HG02642 (cell line): ENCODE data around the gene DYSF.
"Not testable (repeated sequence)": the region's sequence is repeated elsewhere in the genome, so short reads cannot be mapped to it uniquely, and the experiment has no call there.

ENCODE experiments used
- ATAC-seq: cut with Tn5 transposase; IDR thresholded peaks from one replicate; pipeline ENCODE4 v1.9.1; 2021; ENCODE audit warnings: mild to moderate bottlenecking; ENCODE audit not compliant: unreplicated experiment, poor library complexity

DYSF gene

DNA sequence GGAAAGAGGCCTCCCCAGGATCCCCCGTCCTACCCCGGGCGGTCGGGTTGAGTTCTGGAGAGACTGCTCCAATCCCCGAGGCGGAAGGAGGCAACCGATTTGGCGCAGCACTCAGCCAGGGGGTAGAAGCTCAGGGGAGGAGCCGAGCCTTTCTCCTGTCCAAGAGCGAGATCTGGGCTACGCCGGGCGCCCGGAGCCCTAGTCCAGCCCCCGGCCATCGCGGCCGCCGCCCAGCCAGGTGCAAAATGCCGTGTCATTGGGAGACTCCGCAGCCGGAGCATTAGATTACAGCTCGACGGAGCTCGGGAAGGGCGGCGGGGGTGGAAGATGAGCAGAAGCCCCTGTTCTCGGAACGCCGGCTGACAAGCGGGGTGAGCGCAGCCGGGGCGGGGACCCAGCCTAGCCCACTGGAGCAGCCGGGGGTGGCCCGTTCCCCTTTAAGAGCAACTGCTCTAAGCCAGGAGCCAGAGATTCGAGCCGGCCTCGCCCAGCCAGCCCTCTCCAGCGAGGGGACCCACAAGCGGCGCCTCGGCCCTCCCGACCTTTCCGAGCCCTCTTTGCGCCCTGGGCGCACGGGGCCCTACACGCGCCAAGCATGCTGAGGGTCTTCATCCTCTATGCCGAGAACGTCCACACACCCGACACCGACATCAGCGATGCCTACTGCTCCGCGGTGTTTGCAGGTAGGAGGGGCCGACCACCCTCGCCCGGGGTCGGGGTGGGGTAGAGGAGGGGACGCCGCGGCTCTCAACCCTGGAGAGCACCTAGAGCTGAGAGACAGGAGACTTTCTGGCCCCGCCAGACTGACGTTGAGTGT is at the start of gene DYSF:
Gene DYSF, plus strand, starts transcription at position 158 of the 817 bp plus-strand sequence.
- ATAC-seq = no peak

DNA sequence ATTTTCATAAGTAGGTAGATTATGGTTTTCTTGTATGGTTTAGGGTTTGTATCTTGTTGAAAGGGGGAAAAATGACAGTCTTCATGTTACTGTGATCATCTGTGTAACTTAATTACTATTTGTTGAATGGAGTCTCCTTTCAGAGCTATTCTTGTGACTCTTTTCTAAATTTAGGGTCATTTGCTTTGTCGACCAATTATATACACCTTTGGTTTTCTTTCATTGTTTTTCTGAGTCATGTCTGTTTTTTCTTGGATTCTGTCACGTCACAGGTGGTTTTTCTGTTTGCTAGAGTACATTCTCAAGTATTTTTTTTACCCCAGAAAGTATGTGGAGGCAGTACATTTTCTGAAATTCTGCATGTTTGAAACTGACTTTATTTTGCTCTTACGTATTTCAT is 43.8 kb upstream of the DYSF start:
- ATAC-seq = no peak

GRCh38 chr2:71410696-71411095 is 42.7 kb upstream of the DYSF start:
- no peak for ATAC-seq

DNA sequence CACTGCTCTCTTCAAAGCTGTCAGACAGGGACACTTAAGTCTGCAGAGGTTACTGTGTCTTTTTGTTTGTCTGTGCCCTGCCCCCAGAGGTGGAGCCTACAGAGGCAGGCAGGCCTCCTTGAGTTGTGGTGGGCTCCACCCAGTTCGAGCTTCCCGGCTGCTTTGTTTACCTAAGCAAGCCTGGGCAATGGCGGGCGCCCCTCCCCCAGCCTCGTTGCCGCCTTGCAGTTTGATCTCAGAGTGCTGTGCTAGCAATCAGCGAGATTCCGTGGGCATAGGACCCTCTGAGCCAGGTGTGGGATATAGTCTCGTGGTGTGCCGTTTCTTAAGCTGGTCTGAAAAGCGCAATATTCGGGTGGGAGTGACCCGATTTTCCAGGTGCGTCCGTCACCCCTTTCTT is 36.5 kb upstream of the DYSF start:
- not testable (repeated sequence) for ATAC-seq

DNA sequence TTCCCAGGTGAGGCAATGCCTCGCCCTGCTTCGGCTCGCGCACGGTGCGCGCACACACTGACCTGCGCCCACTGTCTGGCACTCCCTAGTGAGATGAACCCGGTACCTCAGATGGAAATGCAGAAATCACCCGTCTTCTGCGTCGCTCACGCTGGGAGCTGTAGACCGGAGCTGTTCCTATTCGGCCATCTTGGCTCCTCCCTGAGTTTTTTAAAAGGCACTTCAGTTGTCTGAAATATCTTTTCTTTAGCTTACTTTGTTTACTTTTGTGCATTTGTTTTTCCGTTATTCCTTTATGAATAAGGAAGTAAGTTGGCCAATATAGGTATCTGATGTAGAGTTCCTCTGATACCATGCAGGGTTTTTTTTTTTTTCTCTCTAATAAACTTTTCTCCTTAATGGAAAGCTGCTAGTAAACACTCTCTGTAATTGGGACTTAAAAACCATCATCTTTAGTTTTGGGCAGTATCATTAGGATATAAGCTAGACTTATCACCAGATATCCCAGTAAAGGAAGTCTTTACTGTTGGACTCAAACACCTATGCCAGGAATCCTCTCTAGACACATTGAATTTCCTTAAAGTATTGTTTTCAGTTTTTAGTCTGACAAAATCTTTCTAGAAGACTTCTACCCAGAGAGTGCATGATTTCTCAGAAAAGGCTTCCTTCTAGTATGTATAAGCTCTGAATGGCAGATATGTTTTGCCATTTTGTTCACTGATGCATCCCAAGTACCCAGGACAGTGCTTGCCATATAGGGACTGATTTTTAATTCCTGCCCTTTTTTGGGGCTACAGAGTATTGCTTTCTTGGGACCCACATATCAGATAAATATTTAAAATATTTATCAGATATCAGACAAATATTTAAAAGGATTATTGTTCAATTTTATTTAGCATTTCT is 35.8 kb upstream of the DYSF start:
- no peak for ATAC-seq

GRCh38 chr2:71419145-71419544 is 34.2 kb upstream of the DYSF start:
- ATAC-seq = no peak

GRCh38 chr2:71419976-71420375 is 33.4 kb upstream of the DYSF start:
- ATAC-seq = no peak

DNA sequence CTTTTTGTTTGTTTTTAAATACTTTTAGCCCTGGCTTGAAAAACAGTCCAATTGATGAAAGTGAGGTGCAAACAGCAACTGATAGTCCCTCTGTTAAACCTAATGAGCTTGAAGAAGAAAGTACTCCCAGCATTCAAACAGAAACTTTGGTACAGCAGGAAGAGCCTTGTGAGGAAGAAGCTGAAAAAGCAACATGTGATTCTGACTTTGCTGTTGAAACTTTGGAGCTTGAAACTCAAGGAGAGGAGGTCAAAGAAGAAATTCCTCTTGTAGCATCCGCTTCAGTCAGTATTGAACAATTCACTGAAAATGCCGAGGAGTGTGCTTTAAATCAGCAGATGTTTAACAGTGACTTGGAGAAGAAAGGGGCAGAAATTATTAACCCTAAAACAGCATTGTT is 30.6 kb upstream of the DYSF start:
- no peak for ATAC-seq

GRCh38 chr2:71423817-71424420 is 29.4 kb upstream of the DYSF start:
- no peak for ATAC-seq

- no peak for ATAC-seq
These were observed 26.6 kb upstream of the DYSF start for GRCh38 chr2:71426721-71427120.

DNA sequence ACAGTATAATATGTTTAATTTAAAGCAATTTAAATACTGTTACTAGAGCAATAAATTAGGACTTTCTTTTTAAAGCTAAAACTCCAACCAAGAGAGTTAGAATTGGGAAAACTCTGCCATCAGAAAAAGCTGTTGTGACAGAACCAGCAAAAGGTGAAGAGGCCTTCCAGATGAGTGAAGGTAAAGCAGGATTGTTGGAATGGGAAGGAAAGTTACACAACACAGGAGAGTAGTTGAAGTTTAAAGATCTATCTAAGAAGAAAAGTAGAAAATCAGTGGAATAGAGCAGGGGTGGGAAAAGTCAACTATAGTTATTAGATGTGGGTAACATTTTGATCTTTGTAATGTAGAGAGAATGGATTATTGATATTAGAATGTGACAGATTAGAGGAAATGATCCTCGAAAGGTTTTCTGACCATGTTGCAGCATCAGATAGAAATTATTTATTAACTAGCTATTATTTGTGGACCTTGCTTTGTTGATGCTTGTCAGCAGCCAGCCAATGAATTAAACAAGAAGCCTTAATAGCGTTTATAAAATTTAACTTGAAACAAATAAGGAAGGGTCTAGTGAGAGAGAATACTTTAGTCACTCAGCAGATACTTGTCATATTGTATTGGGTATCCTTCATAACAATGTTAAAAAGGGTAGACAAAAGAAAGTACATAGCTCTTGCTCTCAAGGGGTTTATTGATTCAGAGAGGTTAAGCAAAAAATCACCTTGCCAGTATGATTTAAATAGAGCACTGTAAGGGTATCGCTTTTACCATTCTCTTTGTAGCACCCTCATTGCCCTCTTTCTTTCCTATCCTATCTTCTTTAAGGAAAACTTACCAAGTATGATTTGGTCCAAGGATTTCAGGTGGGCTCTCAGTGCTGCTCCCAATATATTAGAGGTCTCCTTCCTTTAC is 24.6 kb upstream of the DYSF start:
- ATAC-seq = no peak

DNA sequence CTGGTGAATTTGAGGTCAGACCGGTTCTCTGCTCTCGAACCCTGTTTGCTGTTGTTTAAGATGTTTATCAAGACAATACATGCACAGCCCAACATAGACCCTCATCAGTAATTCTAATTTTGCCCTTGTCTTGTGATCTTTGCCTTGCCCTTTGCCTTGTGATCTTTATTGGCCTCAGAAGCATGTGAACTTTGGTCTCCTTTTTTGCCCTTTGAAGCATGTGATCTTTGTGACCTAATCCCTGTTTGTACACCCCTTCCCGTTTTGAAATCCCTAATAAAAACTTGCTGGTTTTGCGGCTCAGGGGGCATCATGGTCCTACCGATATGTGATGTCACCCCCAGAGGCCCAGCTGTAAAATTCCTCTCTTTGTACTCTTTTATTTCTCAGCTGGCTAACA is 8.2 kb upstream of the DYSF start:
- not testable (repeated sequence) for ATAC-seq

- no peak for ATAC-seq
These were observed 6.9 kb upstream of the DYSF start for GRCh38 chr2:71446505-71446904.

- no peak for ATAC-seq
These were observed 4.0 kb upstream of the DYSF start for GRCh38 chr2:71449343-71449742.

DNA sequence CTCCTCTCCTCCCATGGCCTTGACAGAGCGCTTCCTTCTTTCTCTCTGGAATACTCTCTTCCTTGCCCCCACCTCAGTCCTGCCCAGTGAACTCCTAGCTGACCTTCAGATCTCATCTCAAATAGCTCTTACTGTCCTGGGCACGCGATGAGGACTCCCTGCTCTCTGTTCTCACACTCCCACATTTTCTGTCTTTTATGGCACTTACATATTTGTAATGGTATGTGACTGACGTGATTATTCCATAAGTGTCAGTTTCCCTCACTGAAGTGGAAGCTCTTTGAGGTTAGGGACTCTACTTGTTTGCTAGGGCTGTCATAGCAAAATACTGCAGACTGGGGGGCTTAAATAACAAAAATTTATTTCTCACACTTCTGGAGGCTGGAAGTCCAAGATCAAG is 1.7 kb upstream of the DYSF start:
- ATAC-seq = no peak

DNA sequence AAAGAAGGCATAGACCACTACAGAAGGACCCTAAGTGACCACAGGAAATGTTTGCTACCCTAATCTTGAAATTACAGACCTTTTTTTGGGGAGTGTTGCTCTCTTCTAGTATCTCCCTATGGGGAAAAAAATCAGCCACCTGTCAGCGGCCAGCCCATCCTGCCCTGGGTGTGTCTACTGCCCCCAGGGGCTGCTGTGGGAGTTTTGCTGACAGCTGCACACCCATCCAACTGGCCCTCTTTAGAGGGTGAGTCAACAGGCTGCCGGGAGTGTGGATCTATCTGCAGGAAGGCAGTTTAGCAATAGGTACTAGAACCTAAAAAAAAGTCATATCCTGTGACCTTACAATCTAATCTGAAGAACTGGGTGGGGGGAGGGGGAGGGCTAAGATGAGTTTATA is 796 bp upstream of the DYSF start:
- ATAC-seq = no peak

DNA sequence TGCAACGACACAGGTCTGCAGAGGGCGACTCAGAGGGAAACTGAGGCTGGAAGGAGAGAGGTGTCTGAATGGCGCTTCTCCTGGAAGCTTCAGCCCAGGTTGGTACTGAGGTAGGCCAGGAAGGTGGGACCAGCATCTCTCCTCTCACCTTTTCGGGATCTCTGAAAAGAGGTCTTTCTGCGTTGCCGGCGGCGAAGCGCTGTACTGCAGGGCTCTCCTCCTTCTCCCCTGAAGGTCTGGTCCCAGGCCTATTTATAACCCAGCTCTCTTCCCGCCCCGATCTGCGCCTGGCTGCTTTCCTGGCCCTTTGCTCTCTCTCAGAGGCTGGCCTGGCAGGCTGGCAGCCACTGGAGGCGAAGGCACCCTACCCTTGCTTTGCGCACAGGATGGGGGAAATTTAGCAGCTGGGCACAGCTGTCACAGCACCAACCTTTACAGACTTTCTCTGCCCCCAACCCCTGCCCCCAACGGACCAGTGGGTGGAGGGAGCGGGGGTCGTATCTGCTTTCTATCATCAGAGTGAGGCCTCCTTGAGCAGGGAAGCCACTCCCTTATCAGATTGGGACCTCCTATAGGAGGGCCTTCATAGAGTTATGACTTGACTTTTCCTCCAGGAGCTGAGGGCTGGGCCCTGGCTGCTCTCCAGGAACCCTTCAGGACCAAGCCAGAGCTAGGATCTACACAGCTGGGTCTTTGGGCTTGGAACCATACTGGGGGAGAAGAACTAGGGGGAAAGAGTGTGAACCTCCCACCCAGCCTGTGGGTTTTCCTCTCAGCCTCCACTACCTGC is 1.1 kb downstream of the DYSF start:
- ATAC-seq = no peak

GRCh38 chr2:71455011-71455740 is 1.8 kb downstream of the DYSF start:
- no peak for ATAC-seq
